Epithelial cell of proximal tubule (primary cell): ENCODE measurements around the gene P3H4. TPM values are rescaled to one million over a fixed set of nuclear protein-coding genes. Genes with fewer than 3 reads are reported as not detected.
A peak's percentile ranks its signal among the peaks of the same experiment; 100 is the strongest.

Experiments used
- DNase-seq: peaks from one replicate; pipeline ENCODE4 v3.0.0-alpha.2; 2011; ENCODE audit warnings: low read depth
- H3K4me3 ChIP-seq: 2 replicates; pipeline ENCODE4 v1.5.1; 2011; ENCODE audit warnings: low read depth, mild to moderate bottlenecking, low read length
- CTCF ChIP-seq: conservative IDR thresholded peaks from 2 replicates; pipeline ENCODE4 v1.5.1; 2012; ENCODE audit warnings: low read depth, mild to moderate bottlenecking, low read length
- total RNA-seq: library from RNA; depleted of rRNA; stranded (reverse); fragments of >200 nt; gene quantifications from 2 replicates; pipeline ENCODE4 v1.2.3, GENCODE V29; 2015

Gene P3H4
- total RNA-seq, 1 donor from 2014 or later: 55.5 TPM

GRCh38 chr17:41803049-41804020 is 8.4 kb downstream of the P3H4 start:
- no peak for DNase-seq
- no peak overlapping the region for H3K4me3 ChIP-seq
- TF ChIP-seq CTCF: no peak

GRCh38 chr17:41801374-41802271 is 10.1 kb downstream of the P3H4 start:
- TF ChIP-seq CTCF: peak; percentile 97
- no peak overlapping the region for H3K4me3 ChIP-seq
- peak; percentile 74 for DNase-seq

DNA sequence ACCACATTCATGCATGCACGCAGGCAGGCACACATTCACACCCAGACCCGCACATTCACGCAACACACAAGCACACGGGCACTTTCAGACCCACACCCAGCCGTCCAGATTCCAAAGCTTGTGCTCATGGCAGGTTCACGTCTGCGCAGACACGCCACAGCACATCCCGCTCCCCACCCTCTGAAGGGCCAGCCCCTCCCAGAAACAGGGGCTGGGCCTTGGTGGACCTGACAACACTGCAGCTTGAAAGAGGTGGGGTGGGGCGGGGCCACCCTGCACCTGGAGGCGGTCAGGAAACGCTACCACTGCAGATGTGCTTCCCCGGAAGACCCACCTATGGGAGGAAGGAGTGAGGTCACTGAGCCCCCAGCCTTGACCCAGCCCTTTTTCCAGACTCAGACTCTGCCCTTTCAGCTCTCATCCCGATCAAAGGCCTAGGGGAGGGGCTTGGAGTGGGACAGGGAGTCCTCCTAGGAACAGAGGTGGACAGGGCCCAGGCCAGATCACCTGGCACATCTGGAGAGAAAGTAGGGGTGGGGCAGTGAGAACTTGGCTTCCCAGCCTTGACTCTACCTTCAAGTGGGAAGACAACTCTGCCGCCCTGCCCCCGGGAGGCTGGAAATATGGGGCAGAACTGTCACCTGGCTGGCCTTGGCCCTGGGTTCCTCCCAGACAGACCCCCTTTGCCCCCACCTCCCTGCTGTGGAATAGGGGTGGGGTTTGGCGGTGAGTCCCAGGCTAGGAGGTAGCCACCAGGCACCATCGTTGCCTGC is 11.0 kb downstream of the P3H4 start:
- TF ChIP-seq CTCF: no peak
- H3K4me3 ChIP-seq: no peak overlapping the region
- DNase-seq: no peak

GRCh38 chr17:41799366-41799765 is 12.4 kb downstream of the P3H4 start:
- H3K4me3 ChIP-seq: no peak overlapping the region

GRCh38 chr17:41797377-41797776 is 14.4 kb downstream of the P3H4 start:
- no peak for DNase-seq
- no peak overlapping the region for H3K4me3 ChIP-seq
- no peak for TF ChIP-seq CTCF

More at GRCh38 chr17:41799366-41799765, 12.4 kb downstream of the P3H4 start:
- TF ChIP-seq CTCF: no peak
- DNase-seq: no peak

DNA sequence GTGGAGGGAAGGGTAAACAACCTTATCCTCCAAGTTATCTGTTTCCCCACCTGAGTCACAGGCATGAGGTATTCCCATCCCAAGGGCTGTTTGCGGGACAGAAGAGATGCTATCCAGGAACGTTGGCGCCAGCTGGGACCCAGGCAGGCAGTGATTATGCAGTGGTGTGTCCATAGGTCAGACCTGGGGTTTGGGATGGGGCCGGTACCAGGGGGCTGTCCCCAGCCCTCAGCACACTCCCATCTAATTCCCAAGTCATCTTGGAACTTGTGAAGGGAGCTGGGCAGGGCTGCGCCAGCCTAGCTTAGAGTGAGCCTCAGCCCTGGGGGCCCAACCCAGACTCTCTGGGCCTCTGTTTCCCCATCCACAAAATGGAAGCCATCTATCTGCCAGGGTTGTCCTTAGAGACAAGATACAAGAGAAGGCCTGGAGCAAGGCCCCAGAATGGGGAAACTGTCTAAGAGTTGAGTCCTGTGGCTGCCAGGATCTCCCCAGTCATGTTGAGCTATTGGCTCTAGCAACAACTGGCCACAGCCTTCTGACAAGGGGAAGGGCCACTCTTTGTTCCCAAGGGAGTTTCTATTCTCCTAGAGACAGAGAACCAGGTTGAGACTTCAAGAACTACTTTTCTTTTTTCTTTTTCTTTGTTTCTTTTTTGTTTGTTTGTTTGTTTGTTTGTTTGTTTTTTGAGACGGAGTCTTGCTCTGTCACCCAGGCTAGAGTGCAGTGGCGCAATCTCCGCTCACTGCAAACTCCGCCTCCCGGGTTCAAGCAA is 15.4 kb downstream of the P3H4 start:
- DNase-seq: no peak
- no peak overlapping the region for H3K4me3 ChIP-seq
- TF ChIP-seq CTCF: no peak
